ENCODE data around the gene SLC17A8.

SLC17A8 gene

GRCh38 chr12:100382338-100382737, 25.5 kb downstream of the SLC17A8 start:
- Histone ChIP-seq H2AFZ (ENCODE audit: low read depth, low read length) (no peak overlapping the region), H2AK5ac (ENCODE audit: low read length, severe bottlenecking) (no peak overlapping the region), H3K23ac (ENCODE audit: low read length in 2 of 2) (no peak overlapping the region), H3K9me3 (ENCODE audit: control insufficient read depth, low read length) (no peaks in the 10 kb centered on the region), H2BK120ac (ENCODE audit: low read depth, low read length) (no peak overlapping the region), H3K36me3 (ENCODE audit: control insufficient read depth in 1 of 2, insufficient read depth in 2 of 2, low read depth in 1 of 2, low read length in 2 of 2) (no peaks in the 10 kb centered on the region), H4K8ac (ENCODE audit: low read length) (no peak overlapping the region), H3K4me1 (ENCODE audit: control insufficient read depth, insufficient read depth, low read depth, low read length) (no peaks in the 10 kb centered on the region), H3K4me3 (ENCODE audit: insufficient read depth in 1 of 2, low read depth in 1 of 2, low read length in 2 of 2) (no peak overlapping the region), H2BK12ac (ENCODE audit: low read length in 2 of 2) (no peak overlapping the region), H3K79me1 (replicated peaks; ENCODE audit: low read length, poor library complexity, severe bottlenecking) (no peaks in the 10 kb centered on the region), H3K4me2 (ENCODE audit: low read length, poor library complexity, severe bottlenecking) (no peak overlapping the region), H3K4ac (ENCODE audit: low read depth in 1 of 2, low read length in 2 of 2) (no peak overlapping the region), H3K14ac (ENCODE audit: low read length in 2 of 2) (no peak overlapping the region), H3K18ac (ENCODE audit: low read depth in 1 of 2, low read length in 2 of 2) (no peak overlapping the region), H3K27ac (ENCODE audit: low read length, poor library complexity, severe bottlenecking) (no peak overlapping the region), H3K27me3 (ENCODE audit: control insufficient read depth in 1 of 2, insufficient read depth in 1 of 2, low read length in 2 of 2) (no peaks in the 10 kb centered on the region), H2BK15ac (ENCODE audit: low read depth, poor library complexity, severe bottlenecking) (no peak overlapping the region), H4K91ac (ENCODE audit: low read length) (no peak overlapping the region), H2BK5ac (ENCODE audit: low read depth, low read length, poor library complexity, severe bottlenecking) (no peak overlapping the region), H3K9ac (ENCODE audit: low read length) (no peak overlapping the region)
- no peak for DNase-seq
- 80% methylated on average over 4 of the region's 6 CpGs for WGBS

- H3K9me3 ChIP-seq (ENCODE audit: control insufficient read depth, low read length): no peaks in the 10 kb centered on the region
- H4K8ac ChIP-seq (ENCODE audit: low read length): no peak overlapping the region
- H3K79me1 ChIP-seq (replicated peaks; ENCODE audit: low read length, poor library complexity, severe bottlenecking): no peaks in the 10 kb centered on the region
- no peak overlapping the region for H2AK5ac ChIP-seq (ENCODE audit: low read length, severe bottlenecking)
- H3K14ac ChIP-seq (ENCODE audit: low read length in 2 of 2): no peak overlapping the region
- H3K27me3 ChIP-seq (ENCODE audit: control insufficient read depth in 1 of 2, insufficient read depth in 1 of 2, low read length in 2 of 2): peaks cover 0 to 5% of the 10 kb centered on the region in 2 experiments
- H3K9ac ChIP-seq (ENCODE audit: low read length): no peak overlapping the region
- no peak overlapping the region for H2BK12ac ChIP-seq (ENCODE audit: low read length in 2 of 2)
- no peak overlapping the region for H3K23ac ChIP-seq (ENCODE audit: low read length in 2 of 2)
- no peak overlapping the region for H2BK15ac ChIP-seq (ENCODE audit: low read depth, poor library complexity, severe bottlenecking)
- no peaks in the 10 kb centered on the region for H3K36me3 ChIP-seq (ENCODE audit: control insufficient read depth in 1 of 2, insufficient read depth in 2 of 2, low read depth in 1 of 2, low read length in 2 of 2)
- H3K4ac ChIP-seq (ENCODE audit: low read depth in 1 of 2, low read length in 2 of 2): no peak overlapping the region
- H3K27ac ChIP-seq (ENCODE audit: low read length, poor library complexity, severe bottlenecking): no peak overlapping the region
- H2BK5ac ChIP-seq (ENCODE audit: low read depth, low read length, poor library complexity, severe bottlenecking): no peak overlapping the region
- DNase-seq: no peak
- H3K4me2 ChIP-seq (ENCODE audit: low read length, poor library complexity, severe bottlenecking): no peak overlapping the region
- WGBS: 87% methylated on average over 6 of the region's 9 CpGs
- no peaks in the 10 kb centered on the region for H3K4me1 ChIP-seq (ENCODE audit: control insufficient read depth, insufficient read depth, low read depth, low read length)
- H2AFZ ChIP-seq (ENCODE audit: low read depth, low read length): no peak overlapping the region
- H3K4me3 ChIP-seq (ENCODE audit: insufficient read depth in 1 of 2, low read depth in 1 of 2, low read length in 2 of 2): no peak overlapping the region
- H4K91ac ChIP-seq (ENCODE audit: low read length): no peak overlapping the region
- no peak overlapping the region for H3K18ac ChIP-seq (ENCODE audit: low read depth in 1 of 2, low read length in 2 of 2)
- H2BK120ac ChIP-seq (ENCODE audit: low read depth, low read length): no peak overlapping the region
Measured at GRCh38 chr12:100383586-100384558, 27.0 kb downstream of the SLC17A8 start.

GRCh38 chr12:100384559-100384935, 27.7 kb downstream of the SLC17A8 start:
- no peak overlapping the region for H2AK5ac ChIP-seq (ENCODE audit: low read length, severe bottlenecking)
- H3K79me1 ChIP-seq (replicated peaks; ENCODE audit: low read length, poor library complexity, severe bottlenecking): no peaks in the 10 kb centered on the region
- H2BK15ac ChIP-seq (ENCODE audit: low read depth, poor library complexity, severe bottlenecking): no peak overlapping the region
- DNase-seq: no peak
- no peak overlapping the region for H2AFZ ChIP-seq (ENCODE audit: low read depth, low read length)
- H3K4ac ChIP-seq (ENCODE audit: low read depth in 1 of 2, low read length in 2 of 2): no peak overlapping the region
- no peak overlapping the region for H2BK12ac ChIP-seq (ENCODE audit: low read length in 2 of 2)
- H3K36me3 ChIP-seq (ENCODE audit: control insufficient read depth in 1 of 2, insufficient read depth in 2 of 2, low read depth in 1 of 2, low read length in 2 of 2): no peaks in the 10 kb centered on the region
- no peak overlapping the region for H2BK5ac ChIP-seq (ENCODE audit: low read depth, low read length, poor library complexity, severe bottlenecking)
- 72% methylated on average over 5 of the region's 5 CpGs for WGBS
- no peak overlapping the region for H4K8ac ChIP-seq (ENCODE audit: low read length)
- no peak overlapping the region for H3K18ac ChIP-seq (ENCODE audit: low read depth in 1 of 2, low read length in 2 of 2)
- no peak overlapping the region for H3K27ac ChIP-seq (ENCODE audit: low read length, poor library complexity, severe bottlenecking)
- no peaks in the 10 kb centered on the region for H3K4me1 ChIP-seq (ENCODE audit: control insufficient read depth, insufficient read depth, low read depth, low read length)
- H2BK120ac ChIP-seq (ENCODE audit: low read depth, low read length): no peak overlapping the region
- H3K4me2 ChIP-seq (ENCODE audit: low read length, poor library complexity, severe bottlenecking): no peak overlapping the region
- H3K14ac ChIP-seq (ENCODE audit: low read length in 2 of 2): no peak overlapping the region
- H3K4me3 ChIP-seq (ENCODE audit: insufficient read depth in 1 of 2, low read depth in 1 of 2, low read length in 2 of 2): no peak overlapping the region
- H3K9ac ChIP-seq (ENCODE audit: low read length): no peak overlapping the region
- no peaks in the 10 kb centered on the region for H3K9me3 ChIP-seq (ENCODE audit: control insufficient read depth, low read length)
- H3K23ac ChIP-seq (ENCODE audit: low read length in 2 of 2): no peak overlapping the region
- no peak overlapping the region for H4K91ac ChIP-seq (ENCODE audit: low read length)
- H3K27me3 ChIP-seq (ENCODE audit: control insufficient read depth in 1 of 2, insufficient read depth in 1 of 2, low read length in 2 of 2): peaks cover 0 to 5% of the 10 kb centered on the region in 2 experiments

- no peak overlapping the region for H2AK5ac ChIP-seq (ENCODE audit: low read length, severe bottlenecking)
Measured at GRCh38 chr12:100388382-100388781, 31.5 kb downstream of the SLC17A8 start.

More at GRCh38 chr12:100388382-100388781, 31.5 kb downstream of the SLC17A8 start:
- no peak overlapping the region for H3K23ac ChIP-seq (ENCODE audit: low read length in 2 of 2)
- no peak overlapping the region for H2BK5ac ChIP-seq (ENCODE audit: low read depth, low read length, poor library complexity, severe bottlenecking)
- H2BK15ac ChIP-seq (ENCODE audit: low read depth, poor library complexity, severe bottlenecking): no peak overlapping the region
- DNase-seq: no peak
- peaks cover 0 to 5% of the 10 kb centered on the region in 2 experiments for H3K27me3 ChIP-seq (ENCODE audit: control insufficient read depth in 1 of 2, insufficient read depth in 1 of 2, low read length in 2 of 2)
- H3K27ac ChIP-seq (ENCODE audit: low read length, poor library complexity, severe bottlenecking): no peak overlapping the region
- no peak overlapping the region for H4K8ac ChIP-seq (ENCODE audit: low read length)
- H3K4me1 ChIP-seq (ENCODE audit: control insufficient read depth, insufficient read depth, low read depth, low read length): no peaks in the 10 kb centered on the region
- H3K79me1 ChIP-seq (replicated peaks; ENCODE audit: low read length, poor library complexity, severe bottlenecking): no peaks in the 10 kb centered on the region
- H3K4me3 ChIP-seq (ENCODE audit: insufficient read depth in 1 of 2, low read depth in 1 of 2, low read length in 2 of 2): no peak overlapping the region
- H4K91ac ChIP-seq (ENCODE audit: low read length): no peak overlapping the region
- H3K9ac ChIP-seq (ENCODE audit: low read length): no peak overlapping the region
- H2AFZ ChIP-seq (ENCODE audit: low read depth, low read length): no peak overlapping the region
- WGBS: 78% methylated on average over 1 of the region's 5 CpGs
- no peak overlapping the region for H2BK120ac ChIP-seq (ENCODE audit: low read depth, low read length)
- no peak overlapping the region for H3K4ac ChIP-seq (ENCODE audit: low read depth in 1 of 2, low read length in 2 of 2)
- H3K9me3 ChIP-seq (ENCODE audit: control insufficient read depth, low read length): no peaks in the 10 kb centered on the region
- H3K4me2 ChIP-seq (ENCODE audit: low read length, poor library complexity, severe bottlenecking): no peak overlapping the region
- H2BK12ac ChIP-seq (ENCODE audit: low read length in 2 of 2): no peak overlapping the region
- H3K14ac ChIP-seq (ENCODE audit: low read length in 2 of 2): no peak overlapping the region
- no peak overlapping the region for H3K18ac ChIP-seq (ENCODE audit: low read depth in 1 of 2, low read length in 2 of 2)
- no peaks in the 10 kb centered on the region for H3K36me3 ChIP-seq (ENCODE audit: control insufficient read depth in 1 of 2, insufficient read depth in 2 of 2, low read depth in 1 of 2, low read length in 2 of 2)

Measured in mesenchymal stem cell (in vitro differentiated cells and primary cell).